Left colon (tissue), 2 donors: ENCODE measurements around the gene TM9SF3. TPM values are rescaled to one million over a fixed set of nuclear protein-coding genes. Genes with fewer than 3 reads are reported as not detected.
"Not testable (repeated sequence)": the region's sequence is repeated elsewhere in the genome, so short reads cannot be mapped to it uniquely, and the experiment has no call there.

Source experiments
- ATAC-seq: fragments of 200-7000 bp; cut with Tn5 transposase; one replicate; pipeline ENCODE4 v1.9.1; 2020; ENCODE audit warnings: mild to moderate bottlenecking, moderate library complexity
- DNase-seq, 2 donors: peaks; one replicate each; pipeline ENCODE4 v3.0.0-alpha.2; 2020
- intact Hi-C, 2 donors: fragments of 100-400 bp; cut with DNase I in 1 of 2; cut with micrococcal nuclease in 1 of 2; formaldehyde crosslinking; loops; one replicate each; pipeline versions ENCODE4 v1.11.2 to v1.14.0; 2022; cut with DNase I, micrococcal nuclease
- total RNA-seq, 2 donors: library from RNA; stranded (reverse); fragmentation: NEBNext Ultra II Directional; extraction: Animal tissue kit (Norgen Biotek cat#: 25700); gene quantifications; one replicate each; pipeline ENCODE4 v1.2.1, GENCODE V29; 2021
- donor health status: DM: no; HTN: no; CAD: no.
- donor health status: DM: yes; HTN: yes; CAD: no.

TM9SF3 gene
- total RNA-seq, 2 donors from 2014 or later, result 259 to 271 TPM

DNA sequence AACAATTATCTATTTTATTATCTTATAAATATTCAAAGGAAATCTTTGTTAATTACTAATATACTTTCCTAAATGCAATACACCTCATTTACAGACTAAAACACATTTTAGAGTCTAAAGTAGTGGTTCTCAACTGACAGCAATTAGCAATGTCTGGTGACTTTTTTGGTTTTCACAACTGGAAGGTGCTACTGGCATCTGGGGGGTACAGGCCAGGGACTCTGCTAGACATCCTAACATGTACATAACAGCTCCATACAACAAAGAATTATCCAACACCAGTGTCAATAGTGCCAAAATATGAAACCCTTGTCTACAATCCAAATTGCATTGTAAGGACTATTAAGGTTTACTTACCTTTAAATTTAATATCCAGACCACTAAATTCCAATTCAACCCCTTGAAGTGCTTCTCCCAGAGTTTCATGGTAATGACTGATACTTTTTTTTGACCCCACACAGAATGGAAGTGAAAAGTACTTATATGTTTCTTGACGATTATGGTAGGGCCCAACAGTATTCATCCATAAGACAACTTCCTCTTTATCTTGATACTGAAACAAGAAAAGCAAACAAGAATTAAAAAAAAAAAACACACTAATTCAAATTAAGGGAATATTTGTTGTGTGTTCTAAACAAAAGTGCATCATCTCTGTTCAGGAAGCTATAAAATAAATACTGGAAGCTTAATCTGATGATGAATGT lies 10.4 kb downstream of the TM9SF3 start:
- peak; percentile 5 for ATAC-seq
- no peak for DNase-seq
- intact Hi-C loops, result no loop called here

DNA sequence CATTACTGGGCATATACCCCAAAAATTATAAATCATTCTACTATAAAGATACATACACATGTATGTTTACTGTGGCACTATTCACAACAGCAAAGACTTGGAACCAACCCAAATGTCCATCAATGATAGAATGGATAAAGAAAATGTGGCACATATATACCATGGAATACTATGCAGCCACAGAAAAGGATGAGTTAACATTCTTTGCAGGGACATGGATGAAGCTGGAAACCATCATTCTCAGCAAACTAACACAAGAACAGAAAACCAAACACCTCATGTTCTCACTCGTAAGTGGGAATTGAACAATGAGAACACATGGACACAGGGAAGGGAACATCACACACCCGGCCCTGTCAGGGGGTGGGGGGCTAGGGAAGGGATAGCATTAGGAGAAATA lies 12.2 kb downstream of the TM9SF3 start:
- intact Hi-C loops, DNase-seq, ATAC-seq: not testable (repeated sequence)

DNA sequence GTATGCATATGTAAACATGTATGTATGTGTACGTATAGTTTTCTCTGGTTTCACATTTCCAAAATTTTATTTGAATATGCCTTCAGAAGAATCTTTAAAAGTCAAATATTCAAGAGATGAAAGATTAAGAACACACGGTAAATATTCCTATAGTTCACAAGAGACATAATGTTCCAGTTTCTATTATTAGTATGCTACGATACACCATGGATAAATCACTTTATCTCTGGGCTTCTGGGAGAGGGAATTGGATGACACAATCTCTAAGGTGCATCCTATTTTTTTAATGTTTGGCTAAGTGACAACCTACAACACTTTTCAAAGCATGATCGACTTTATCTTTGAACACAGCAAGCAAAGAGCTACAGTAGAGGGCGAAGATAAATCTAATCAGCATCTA lies 13.8 kb downstream of the TM9SF3 start:
- ATAC-seq (no peak), DNase-seq (no peak)
- intact Hi-C loops, result no loop called here

DNA sequence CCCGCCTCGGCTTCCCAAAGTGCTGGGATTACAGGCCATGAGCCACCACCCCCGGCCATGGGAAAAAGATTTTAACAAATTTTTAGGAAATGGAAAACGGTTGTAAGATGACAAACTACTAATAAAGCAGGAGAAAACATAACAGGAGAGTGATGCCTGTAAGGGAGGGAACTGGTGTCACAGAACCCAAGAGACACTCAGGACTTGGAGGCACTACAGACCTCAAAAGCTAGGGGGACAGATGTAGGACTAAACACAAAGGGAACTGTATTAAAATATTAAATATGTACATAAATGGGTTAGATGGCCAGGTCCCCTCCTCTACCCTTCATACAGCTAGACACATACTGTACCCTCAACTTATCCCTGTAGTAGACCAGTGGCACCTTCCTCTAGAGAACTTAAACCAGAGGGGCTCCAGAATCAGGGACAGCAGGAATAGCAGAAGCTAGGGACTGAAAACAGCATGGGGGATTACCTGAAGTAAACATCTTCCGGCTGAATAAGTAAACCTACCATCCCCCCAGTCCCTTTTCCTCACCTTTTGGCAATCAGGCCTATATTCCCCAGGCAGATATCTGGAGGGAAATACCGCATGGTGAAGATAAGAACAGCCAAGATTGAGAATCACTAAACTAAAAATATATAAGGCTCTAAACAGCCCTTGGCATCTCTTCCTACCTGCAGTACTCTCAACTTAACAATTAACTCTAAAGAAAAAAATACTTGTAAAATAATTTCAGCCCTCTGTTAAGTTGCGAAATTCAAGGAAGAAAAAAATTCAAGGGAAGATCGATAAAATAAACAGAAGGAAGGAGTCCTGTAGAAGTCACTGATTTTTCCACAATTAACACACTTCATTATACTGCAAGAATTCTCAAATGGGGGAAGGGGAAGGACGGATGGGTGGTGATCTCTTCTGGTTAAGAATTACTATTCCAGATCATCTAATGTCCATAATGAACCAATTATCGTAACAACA lies 15.5 kb downstream of the TM9SF3 start:
- intact Hi-C loops, result no loop called here
- DNase-seq (no peak), ATAC-seq (no peak)

DNA sequence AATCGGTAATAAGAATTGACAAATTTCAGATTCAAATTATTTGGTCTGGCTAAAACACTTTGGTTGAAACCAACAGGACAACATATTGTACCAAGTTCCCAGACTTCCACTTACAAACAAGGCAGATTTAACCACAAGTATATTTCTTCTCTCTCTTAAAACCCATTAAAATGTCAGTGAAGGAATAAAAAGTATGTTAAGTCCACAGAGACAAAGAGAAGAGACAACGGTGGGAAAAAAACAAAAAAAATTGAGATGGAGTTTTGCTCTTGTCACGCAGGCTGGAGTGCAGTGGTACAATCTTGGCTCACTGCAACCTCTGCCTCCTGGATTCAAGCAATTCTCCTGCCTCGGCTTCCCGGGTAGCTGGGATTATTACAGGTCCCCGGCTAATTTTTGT lies 16.3 kb downstream of the TM9SF3 start:
- ATAC-seq, result no peak
- intact Hi-C loops, result no loop called here
- DNase-seq, result no peak

DNA sequence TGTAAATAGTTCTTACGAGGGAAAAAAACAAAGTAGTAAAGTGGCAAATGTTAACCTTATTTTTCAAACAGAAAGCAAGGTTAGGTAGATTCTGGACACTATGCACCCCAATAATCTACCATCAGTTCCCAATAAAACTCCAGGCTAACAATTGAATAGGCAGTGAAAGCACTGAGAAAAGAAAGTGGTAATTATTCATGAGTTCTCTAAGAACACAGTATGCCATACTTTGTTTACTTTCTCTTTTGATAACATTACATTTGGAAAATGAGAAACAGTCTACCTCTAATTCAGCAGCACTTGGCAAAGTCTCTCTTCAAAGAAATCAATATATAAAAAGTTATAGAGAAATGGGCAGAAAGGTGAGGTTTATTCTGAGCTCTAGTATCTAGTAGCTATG lies 18.4 kb downstream of the TM9SF3 start:
- intact Hi-C loops, result no loop called here
- no peak for ATAC-seq
- DNase-seq, result no peak

DNA sequence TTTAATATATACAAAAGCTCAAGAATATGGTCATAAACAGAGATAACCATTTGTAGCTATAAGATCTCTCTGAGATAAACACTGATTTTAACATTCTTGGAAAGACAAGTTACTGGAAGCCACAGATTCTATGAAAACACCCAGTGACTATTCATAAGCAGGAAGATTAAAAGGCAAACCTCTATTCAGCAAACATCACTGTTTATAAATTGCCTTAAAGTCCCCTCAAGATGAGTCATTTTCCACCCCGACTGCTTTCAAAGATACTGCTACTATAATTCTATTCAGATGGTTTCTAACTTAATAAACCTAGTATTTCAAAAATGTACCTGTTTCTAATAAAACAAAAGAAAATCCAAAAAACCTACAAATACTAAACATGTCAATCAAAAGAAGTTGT lies 21.0 kb downstream of the TM9SF3 start:
- no peak for ATAC-seq
- intact Hi-C loops, result no loop called here
- DNase-seq, result no peak

DNA sequence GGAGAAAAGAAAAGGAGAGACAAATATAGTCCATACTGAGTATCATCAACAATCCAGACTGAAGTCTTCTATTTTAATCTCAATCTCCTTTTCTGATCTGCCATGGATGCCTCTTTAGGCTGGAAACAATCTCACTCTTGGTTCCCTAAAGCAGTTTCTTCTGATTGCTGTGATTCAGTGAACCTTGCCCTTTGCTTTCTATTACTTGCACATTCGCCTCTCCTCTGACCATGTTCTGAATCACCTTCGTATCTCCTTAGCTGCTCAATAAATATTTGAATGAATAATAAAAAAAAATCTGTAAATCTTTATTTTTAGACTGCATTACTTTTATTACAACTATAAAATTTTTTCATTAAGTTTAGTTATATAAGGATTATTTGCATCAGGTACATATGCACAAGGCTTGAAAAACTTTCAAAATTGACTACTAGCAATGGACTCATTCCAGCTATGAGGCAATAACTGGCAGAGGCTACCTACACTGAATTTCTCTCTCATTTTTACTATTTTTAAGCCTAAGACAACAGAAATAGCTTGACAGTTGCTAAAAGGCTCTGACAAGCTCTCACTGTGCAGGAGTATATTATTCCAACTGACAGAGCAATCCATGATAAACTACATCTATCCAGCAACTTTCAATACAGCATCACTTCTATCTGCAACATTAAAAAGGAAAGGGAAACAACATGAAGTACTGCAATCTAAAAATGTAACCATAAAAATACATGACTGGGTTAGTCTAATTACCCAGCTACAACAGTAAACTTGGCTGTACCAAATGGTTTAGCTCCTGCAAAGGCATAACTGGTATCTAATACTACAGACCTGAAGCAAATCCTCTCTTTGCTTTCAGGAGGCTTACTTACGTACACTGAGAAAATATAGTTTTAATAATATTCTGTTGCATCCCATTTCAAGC lies 25.6 kb downstream of the TM9SF3 start:
- intact Hi-C loops, result no loop called here
- no peak for DNase-seq
- peak; percentile 83 for ATAC-seq

DNA sequence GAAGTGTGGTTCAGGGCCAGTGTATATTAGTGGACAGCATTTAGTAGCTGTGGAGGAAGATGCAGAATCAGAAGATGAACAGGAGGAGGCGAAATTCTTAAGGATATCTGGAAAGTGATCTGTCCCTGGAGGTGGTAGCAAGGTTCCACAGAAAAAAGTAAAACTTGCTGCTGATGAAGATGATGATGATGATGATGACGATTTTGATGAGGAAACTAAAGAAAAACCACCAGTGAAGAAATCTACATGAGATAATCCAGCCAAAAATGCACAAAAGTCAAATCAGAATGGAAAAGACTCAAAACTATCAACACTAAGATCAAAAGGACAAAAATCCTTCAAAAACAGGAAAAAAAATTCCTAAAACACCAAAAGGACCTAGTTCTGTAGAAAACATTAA lies 26.3 kb downstream of the TM9SF3 start:
- intact Hi-C loops, result no loop called here

DNA sequence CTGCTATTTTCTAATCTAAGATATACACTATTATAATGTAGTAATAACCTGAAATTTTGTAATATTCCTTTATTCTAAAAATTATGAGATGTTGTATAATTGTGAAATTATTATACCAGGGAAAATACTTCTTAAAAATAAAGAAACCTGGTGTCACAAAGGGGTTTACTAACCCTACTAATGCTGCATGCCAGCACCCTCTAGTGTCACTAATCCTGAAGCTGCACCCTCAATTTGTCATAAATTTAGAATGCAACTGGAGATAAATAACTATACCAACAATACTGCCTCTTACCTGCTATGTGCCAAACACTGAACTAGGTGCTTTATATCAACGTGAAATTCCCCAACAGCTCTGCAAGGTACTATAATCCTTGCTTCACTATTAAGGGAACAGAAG lies 30.8 kb downstream of the TM9SF3 start:
- ATAC-seq (peak; percentile 53), DNase-seq (no peak)
- intact Hi-C loops, result no loop called here

More for the DNA sequence above, 26.3 kb downstream of the TM9SF3 start:
- no peak for ATAC-seq
- DNase-seq, result no peak

DNA sequence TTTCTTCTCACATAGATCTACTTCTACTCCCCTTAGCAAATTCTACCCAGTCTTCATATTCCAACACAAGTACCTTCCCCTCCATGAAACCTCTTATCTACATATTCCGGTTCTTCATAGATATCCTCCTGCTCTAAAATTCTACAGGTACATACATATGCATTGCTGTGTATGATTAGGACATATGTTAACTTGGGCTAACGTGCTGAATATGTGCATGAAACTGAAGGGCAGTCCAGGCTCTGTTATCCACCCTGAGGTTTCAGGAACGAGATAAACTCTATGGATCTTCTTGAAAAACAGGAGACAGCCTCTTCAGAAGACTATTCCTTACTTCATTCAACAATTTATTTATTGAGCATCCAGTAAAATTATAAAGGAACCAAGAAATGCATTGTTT lies 31.5 kb downstream of the TM9SF3 start:
- intact Hi-C loops, result no loop called here
- DNase-seq (no peak), ATAC-seq (no peak)

DNA sequence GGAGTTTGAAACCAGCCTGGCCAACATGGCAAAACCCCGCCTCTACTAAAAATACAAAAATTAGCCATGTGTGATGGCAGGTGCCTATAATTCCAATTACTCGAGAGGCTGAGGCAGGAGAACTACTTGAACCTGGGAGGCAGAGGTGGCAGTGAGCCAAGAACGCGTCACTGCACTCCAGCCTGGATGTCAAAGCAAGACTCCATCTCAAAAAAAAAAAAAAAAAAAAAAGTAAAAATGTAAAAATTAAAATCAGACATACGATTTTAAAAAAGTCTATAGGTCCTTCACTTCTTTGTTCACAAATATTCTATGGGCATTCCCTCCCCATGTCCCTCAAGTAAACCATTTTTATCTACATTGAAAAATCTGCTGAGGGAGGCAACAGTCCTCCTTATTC lies 38.2 kb downstream of the TM9SF3 start:
- intact Hi-C loops, result no loop called here
- DNase-seq (peak in 1 of 2 donors; percentile 14), ATAC-seq (no peak)

DNA sequence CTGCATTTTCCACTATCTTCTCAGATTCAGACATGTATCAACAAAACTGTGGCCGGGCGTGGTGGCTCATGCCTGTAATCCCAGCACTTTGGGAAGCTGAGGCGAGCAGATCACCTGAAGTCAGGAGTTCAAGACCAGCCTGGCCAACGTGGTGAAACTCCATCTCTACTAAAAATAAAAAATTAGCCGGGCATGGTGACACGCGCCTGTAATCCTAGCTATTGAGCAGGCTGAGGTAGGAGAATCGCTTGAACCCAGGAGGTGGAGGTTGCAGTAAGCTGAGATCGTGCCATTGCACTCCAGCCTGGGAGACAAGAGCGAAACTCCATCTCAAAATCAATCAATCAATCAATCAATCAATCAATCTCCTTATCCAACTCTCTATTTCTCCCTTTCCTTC lies 41.3 kb downstream of the TM9SF3 start:
- ATAC-seq, intact Hi-C loops, DNase-seq: not testable (repeated sequence)

DNA sequence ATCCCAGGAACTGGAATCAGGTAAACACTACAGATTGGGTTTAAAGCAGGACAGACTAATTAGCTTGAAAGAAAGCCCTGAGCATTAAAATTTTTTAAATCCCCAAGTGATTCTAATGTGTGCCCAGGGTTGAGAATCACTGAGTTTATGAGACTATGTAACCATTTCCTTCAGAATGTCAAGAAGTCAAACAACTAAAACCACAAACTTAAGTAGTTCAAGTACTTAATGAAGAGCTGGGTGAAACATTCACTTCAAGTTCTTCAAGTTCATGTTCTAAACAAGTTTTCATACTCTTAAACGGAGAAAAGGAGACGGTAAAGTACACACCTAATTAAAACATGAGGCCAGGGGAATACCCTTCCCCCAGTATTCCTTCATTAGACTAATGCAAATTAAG lies 44.9 kb downstream of the TM9SF3 start:
- intact Hi-C loops, result no loop called here
- no peak for ATAC-seq
- no peak for DNase-seq

DNA sequence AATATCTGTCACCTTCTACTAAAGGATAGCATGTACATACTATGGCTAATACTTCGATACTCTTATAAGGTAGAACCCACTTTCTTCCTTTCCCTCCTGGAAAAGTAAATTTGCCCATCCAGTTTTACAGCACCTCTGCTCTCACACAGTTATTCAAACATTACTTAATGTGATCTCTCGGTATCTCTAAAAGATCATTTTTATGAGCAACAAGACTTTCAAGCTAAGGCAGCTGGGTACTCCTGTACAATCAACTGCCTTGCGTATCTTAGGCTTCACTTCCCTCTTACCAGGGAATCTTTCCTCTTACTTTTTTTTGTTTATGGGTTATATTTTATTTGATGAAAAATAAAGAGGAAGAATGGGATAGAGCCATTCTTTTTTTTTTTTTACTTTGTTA lies 46.6 kb downstream of the TM9SF3 start:
- DNase-seq (no peak), ATAC-seq (peak; percentile 56)
- intact Hi-C loops, result no loop called here

DNA sequence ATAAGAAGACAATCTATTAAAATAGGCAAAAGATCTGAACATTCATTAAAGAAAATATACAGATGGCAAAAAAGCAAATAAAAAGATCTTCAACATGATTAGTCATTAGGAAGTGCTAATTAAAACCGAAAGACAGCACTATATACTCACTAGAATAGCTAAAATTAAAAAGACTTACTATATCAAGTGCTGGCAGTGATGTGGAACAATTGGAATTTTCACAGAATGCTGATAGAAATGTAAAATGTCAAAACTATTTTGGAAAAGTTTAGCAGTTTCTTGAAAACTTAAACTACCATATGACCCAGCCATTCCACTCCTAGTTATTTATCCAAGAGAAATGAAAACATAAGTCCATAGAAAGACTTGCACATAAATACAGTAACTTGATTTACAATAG lies 48.1 kb downstream of the TM9SF3 start:
- ATAC-seq (no peak), DNase-seq (no peak)
- intact Hi-C loops, result no loop called here

DNA sequence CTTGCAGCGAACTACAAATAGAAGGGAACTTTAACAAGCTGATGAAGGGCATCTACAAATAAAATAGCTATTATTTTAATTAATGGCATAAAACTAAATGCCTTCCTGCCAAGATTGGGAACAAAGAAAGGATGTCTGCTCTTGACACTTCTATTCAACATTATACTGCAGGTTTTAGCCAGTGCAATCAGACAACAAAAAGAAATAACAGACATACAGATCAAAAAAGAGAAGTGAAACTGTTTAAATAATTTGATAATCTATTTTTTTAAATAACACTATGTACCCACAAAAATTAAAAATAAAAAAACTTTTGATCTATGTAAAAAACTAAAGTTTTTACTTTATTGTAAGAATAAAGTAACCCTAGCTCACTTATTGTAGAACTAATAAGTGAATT lies 50.7 kb downstream of the TM9SF3 start:
- intact Hi-C loops, result no loop called here
- ATAC-seq (no peak), DNase-seq (no peak)

DNA sequence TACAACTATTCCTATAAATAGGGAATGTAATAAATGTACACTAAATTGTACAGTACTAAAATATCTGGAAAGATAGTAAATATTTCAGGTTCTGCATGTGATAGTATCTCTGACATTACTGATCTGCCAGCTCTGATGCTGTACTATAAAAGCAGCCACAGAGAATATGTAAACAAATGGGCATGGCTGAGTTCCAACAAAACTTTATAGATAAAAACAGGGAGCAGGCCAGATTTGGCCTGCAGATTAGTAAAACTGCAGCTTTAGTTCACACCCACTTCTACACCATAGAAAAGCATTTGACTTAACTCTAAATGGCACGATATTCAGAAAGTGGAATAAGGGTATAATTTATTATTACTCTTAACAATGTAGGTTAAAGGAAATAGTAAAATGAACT lies 54.3 kb downstream of the TM9SF3 start:
- intact Hi-C loops, result no loop called here
- peak; percentile 82 for ATAC-seq
- DNase-seq, result no peak

DNA sequence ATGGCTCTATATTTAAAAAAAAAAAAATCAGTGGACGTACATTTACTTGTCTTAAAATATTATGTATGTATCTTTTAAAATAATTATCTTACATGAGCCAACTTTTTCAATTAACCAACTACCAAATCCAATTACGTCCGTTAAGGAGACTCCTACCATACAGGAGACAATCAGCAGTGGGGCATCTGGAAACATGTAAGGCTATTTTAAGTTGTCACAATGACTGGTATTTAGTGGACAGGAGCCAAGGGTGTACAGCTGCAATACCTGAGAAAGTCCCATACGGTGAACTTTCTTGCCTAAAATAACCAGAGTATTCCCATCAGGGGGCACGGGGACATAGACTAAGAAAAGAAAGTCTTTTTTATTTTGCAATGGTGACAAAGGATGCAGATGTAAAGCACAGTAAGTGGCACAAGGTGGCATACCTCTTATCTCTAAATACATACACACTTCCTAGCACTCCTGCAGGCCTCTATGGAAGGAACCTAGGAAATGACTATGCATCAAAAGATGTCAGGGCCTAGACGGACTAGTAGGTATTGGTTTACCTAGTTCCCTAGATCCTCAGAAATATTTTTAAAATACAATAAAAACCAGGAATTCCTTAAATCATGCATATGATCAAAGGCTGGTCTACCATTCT lies 57.1 kb downstream of the TM9SF3 start:
- ATAC-seq (no peak), DNase-seq (no peak)
- intact Hi-C loops, result no loop called here
